ENCODE results near the gene CD2BP2. TPM values are rescaled to one million over a fixed set of nuclear protein-coding genes. Genes with fewer than 3 reads are reported as not detected.
"Not testable (repeated sequence)": the region's sequence is repeated elsewhere in the genome, so short reads cannot be mapped to it uniquely, and the experiment has no call there.

CD2BP2 gene
- polyA plus RNA-seq (2012; ENCODE audit: insufficient read depth, insufficient read length), result 51.6 TPM

- H3K4me3 ChIP-seq (ENCODE audit: low read length), result peak within 1 kb of the TSS; percentile 94
These were observed at the start of gene CD2BP2 for GRCh38 chr16:30355144-30355953. TSS of gene CD2BP2 (minus strand) at chr16:30355308. CDS start at chr16:30354681, 627 bp downstream.

GRCh38 chr16:30401768-30402425, 46.8 kb upstream of the CD2BP2 start:
- H3K4me3 ChIP-seq (ENCODE audit: low read length), result no peak overlapping the region
- no peak for DNase-seq (ENCODE audit: low read depth, low spot score)

More at GRCh38 chr16:30355144-30355953, at the start of gene CD2BP2:
- DNase-seq (ENCODE audit: low read depth, low spot score), result peak; percentile 95

GRCh38 chr16:30399435-30400186, 44.5 kb upstream of the CD2BP2 start:
- no peak for DNase-seq (ENCODE audit: low read depth, low spot score)
- peak overlapping the region; percentile 18 for H3K4me3 ChIP-seq (ENCODE audit: low read length)

DNA sequence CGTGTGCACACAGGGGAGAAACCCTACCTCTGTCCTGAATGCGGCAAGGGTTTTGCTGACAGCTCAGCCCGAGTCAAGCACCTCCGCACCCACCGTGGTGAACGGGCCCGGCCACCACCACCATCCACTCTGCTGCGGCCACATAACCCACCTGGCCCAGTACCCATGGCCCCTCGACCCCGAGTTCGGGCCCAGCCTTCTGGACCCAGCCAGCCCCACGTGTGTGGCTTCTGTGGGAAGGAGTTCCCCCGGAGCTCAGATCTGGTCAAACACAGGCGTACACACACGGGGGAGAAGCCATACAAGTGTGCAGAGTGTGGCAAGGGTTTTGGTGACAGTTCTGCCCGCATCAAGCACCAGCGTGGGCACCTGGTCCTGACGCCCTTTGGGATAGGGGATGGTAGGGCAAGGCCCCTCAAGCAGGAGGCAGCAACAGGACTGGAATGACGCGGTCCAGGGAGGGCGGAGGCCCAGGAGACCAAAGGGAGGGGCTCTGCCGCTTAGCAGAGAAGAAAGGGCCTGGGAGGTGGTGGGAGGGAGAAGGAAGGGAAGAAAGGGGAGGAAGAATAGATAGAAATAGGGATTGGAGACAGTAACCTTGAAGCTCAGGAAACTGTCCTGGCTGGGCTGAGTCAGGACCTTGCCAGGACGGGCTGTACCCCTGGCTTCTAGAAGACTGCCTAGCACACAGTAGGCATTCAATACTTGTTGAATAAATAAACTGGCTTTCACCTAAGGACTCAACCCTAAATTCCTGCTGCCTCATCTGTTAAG, 43.7 kb upstream of the CD2BP2 start:
- no peak for DNase-seq (ENCODE audit: low read depth, low spot score)
- no peak overlapping the region for H3K4me3 ChIP-seq (ENCODE audit: low read length)

GRCh38 chr16:30397776-30398660, 42.9 kb upstream of the CD2BP2 start:
- no peak overlapping the region for H3K4me3 ChIP-seq (ENCODE audit: low read length)
- no peak for DNase-seq (ENCODE audit: low read depth, low spot score)

- no peak for DNase-seq (ENCODE audit: low read depth, low spot score)
- no peak overlapping the region for H3K4me3 ChIP-seq (ENCODE audit: low read length)
These were observed 41.9 kb upstream of the CD2BP2 start for GRCh38 chr16:30397056-30397455.

GRCh38 chr16:30396627-30397026, 41.5 kb upstream of the CD2BP2 start:
- H3K4me3 ChIP-seq (ENCODE audit: low read length); DNase-seq (ENCODE audit: low read depth, low spot score): not testable (repeated sequence)

GRCh38 chr16:30395992-30396585, 41.0 kb upstream of the CD2BP2 start:
- H3K4me3 ChIP-seq (ENCODE audit: low read length), result peak overlapping the region; percentile 78
- no peak for DNase-seq (ENCODE audit: low read depth, low spot score)

GRCh38 chr16:30395155-30395991, 40.3 kb upstream of the CD2BP2 start, which contains the start of gene ZNF48:
TSS of gene ZNF48 (plus strand) at chr16:30395420. CDS start at chr16:30395795, 375 bp downstream.
- no peak for DNase-seq (ENCODE audit: low read depth, low spot score)
- H3K4me3 ChIP-seq (ENCODE audit: low read length), result peak within 1 kb of the TSS; percentile 78

DNA sequence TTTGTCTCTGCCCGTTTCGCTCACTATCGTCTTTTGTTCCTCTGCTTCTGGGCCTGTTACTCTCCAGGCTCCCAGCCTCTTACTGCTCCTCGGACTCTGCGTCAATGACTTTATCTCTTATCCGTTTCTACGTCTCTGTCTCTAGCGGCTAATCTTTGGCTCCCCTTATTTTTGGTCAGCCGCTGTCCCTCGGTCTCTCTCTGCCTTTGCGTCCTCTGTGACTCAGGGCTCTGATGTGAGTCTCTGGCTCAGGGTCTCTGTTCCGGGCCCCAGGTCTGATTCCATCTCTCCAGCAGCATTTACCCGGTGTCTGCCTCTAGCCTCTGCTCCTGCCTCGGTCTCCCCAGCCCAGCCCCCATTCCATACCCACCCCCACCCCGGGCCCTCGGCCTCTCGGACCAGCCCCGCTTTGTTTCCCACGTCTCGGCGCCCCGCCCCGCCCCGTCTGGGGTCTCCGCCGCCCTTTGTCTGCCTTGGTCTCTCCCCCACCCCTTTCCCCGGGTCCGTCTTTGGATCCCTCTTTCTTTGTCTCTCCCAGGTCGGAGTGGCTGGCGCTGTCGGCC, 39.6 kb upstream of the CD2BP2 start:
- H3K4me3 ChIP-seq (ENCODE audit: low read length), result peak overlapping the region; percentile 78
- no peak for DNase-seq (ENCODE audit: low read depth, low spot score)

DNA sequence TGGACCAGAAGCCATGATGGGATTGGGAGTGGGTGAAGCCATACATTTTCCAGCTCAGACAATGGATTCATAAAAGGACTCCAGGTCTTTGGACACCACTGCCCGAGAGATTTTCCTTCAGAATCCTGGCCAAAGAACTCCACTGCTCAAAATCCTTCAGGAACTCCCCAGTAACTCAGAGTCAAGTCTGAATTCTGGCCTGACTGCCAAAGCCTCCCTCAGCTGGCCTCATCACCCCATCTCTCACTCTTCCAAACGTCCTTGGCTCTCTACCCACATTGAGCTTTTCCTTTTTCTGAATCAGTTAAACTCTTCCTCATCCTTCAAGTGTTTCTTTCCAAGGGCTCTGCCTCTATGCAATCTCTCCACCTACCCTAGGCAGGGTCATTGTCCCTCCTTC, 28.4 kb upstream of the CD2BP2 start:
- peak overlapping the region; percentile 82 for H3K4me3 ChIP-seq (ENCODE audit: low read length)
- DNase-seq (ENCODE audit: low read depth, low spot score), result no peak

DNA sequence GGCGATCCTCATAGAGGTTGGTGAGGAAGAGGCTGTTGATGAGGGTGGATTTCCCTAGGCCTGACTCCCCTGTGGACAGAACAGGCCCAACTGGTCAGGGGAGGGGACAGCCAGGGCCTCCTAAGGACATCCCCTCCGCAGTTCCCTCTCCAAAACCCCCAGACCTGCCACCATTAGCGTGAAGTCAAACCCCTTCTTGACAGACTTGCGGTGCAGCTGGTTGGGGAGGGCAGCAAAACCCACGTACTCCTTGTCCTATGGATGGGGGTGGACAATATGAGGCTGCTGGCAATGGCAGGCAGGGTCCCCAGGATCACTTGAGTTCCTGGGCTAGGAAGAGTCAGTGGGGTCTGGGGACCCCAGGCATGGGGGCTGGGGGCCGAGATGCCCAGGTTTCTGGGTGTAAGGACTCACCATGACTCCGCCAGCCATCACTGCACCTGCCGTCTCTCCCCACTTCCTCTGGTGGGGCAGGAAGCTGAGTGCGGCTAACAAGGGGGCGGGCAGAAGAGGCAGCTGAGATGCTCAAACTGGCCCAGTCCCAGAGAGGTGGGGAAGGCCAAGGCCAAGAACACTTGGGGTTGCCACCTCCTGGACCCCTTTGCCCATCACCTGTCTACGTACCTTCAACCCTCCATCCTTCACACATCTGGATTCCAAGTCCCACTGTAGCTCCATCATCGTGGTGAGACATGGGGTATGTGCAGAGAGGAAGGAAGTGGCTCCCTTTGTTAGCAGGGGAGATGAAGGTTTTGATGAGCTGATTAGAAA, 27.2 kb upstream of the CD2BP2 start, which contains the start of gene SEPTIN1:
SEPTIN1 (minus strand) TSS at position 451 of the 771 bp plus-strand sequence; CDS start at position 432, 19 bp downstream.
- peak; percentile 89 for DNase-seq (ENCODE audit: low read depth, low spot score)
- peak within 1 kb of the TSS; percentile 82 for H3K4me3 ChIP-seq (ENCODE audit: low read length)

DNA sequence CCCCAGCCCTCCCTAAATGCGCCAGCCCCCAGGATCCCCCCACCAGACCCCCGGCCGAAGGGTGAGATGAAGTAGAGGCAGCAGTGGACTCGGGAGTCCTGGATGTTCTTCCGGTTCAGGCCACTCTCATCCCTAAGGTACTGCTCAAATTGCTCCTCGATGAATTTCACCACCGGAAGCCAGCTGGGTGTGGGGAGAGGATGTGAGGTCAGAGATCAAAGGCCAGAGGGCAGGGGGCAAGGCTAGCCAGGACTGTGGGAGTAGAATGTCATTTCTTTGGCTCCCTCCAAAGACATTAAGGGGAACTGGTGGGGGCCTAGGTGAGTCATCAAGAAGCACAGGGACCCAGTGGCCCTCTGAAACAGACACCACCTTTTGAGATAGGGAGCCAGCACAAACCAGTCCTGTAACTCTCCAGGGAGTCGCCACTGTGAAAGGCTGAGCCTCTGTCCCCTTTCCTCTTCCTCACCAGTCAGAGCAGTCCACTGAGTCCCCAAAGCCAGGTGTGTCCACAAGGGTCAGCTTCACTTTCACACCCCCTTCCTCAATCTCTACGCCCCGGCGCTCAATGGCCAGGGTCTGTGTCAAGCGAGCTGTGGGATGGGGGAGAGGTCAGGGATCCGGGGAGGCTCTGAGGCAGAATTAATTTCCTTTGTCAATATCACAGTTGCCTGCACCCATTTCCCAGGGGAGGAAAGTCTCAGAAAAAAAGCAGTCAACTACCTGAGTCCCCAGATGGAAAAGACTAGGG, 26.4 kb upstream of the CD2BP2 start:
- peak; percentile 77 for DNase-seq (ENCODE audit: low read depth, low spot score)
- H3K4me3 ChIP-seq (ENCODE audit: low read length), result peak overlapping the region; percentile 82

DNA sequence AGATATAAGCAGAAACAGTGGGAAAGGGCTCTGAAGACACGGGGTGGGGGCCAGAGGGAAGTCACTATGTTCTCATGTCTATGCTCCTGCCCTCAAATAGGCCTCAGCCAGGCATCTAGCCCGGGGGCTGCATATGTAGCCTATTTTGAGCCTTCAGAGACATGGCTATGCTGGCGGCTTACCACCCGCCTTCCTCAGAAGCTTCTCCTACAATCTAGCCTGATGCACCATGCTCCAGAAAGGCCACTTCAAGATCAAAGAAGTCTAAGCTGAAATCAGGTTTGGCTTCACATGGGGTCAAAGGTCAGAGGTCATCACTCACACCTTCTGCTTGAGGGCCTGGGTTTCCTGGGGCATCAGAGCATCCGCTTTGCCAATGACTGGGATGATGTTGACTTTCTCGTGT, 25.7 kb upstream of the CD2BP2 start:
- H3K4me3 ChIP-seq (ENCODE audit: low read length), result peak overlapping the region; percentile 82

More for the DNA sequence above, 25.7 kb upstream of the CD2BP2 start:
- peak; percentile 35 for DNase-seq (ENCODE audit: low read depth, low spot score)

Data from Jurkat, Clone E6-1 (cell line).